ENCODE results near the gene SCARB1. TPM values are rescaled to one million over a fixed set of nuclear protein-coding genes. Genes with fewer than 3 reads are reported as not detected.

SCARB1 gene
- total RNA-seq, 4 donors from 2014 or later, result 8.3 to 24.1 (median 13.0) TPM

DNA sequence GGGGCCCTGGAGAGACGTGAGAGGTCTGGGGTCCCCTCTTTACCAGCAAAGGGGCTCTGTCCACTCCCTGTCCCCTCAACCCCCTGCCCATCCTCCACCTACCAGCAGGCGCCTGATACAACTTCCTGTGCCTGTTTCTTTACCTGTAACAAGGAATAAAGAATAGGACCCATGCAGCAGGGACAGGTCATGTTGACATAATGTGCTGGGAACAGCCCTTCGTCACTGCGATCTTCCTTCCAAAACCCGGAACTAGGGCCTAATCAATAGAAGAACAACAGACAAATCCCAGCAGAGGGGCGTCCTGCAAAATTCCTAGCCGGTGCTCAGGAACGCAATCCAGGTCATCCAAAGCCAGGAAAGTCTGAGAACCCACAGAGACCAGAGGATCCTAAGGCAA, 32.1 kb downstream of the SCARB1 start:
- no peak for TF ChIP-seq POLR2A (IDR thresholded peaks at IDR 0.05; ENCODE audit: low read depth)
- no peak for TF ChIP-seq EP300 (IDR thresholded peaks at IDR 0.05)
- TF ChIP-seq CTCF (IDR thresholded peaks at IDR 0.05), result no peak
- no peak for TF ChIP-seq POLR2AphosphoS5 (IDR thresholded peaks at IDR 0.05)
- no peak for DNase-seq (ENCODE audit: extremely low spot score)
- Histone ChIP-seq H3K4me3 (no peak overlapping the region), H3K27me3 (no peaks in the 10 kb centered on the region), H3K36me3 (no peaks in the 10 kb centered on the region), H3K4me1 (peaks cover 13 to 29% (median 19%) of the 10 kb centered on the region in 4 donors), H3K9me3 (no peaks in the 10 kb centered on the region), H3K27ac (replicated peaks in 1 of 4) (no peak overlapping the region)
- 97% methylated on average over 7 of the region's 8 CpGs for WGBS
- intact Hi-C loops (cut with DNase I), result no loop called here

- no peak overlapping the region for H3K27ac ChIP-seq (replicated peaks in 1 of 4)
- H3K36me3 ChIP-seq, result no peaks in the 10 kb centered on the region
- no peak for TF ChIP-seq CTCF (IDR thresholded peaks at IDR 0.05)
- TF ChIP-seq EP300 (IDR thresholded peaks at IDR 0.05), result no peak
- TF ChIP-seq POLR2A (IDR thresholded peaks at IDR 0.05; ENCODE audit: low read depth), result no peak
- TF ChIP-seq POLR2AphosphoS5 (IDR thresholded peaks at IDR 0.05), result no peak
- DNase-seq (ENCODE audit: extremely low spot score), result no peak
- no peaks in the 10 kb centered on the region for H3K9me3 ChIP-seq
- 98% methylated on average over 6 of the region's 6 CpGs for WGBS
- H3K4me1 ChIP-seq, result peaks cover 13 to 29% (median 19%) of the 10 kb centered on the region in 4 donors
- no peak overlapping the region for H3K4me3 ChIP-seq
- intact Hi-C loops (cut with DNase I), result no loop called here
- no peaks in the 10 kb centered on the region for H3K27me3 ChIP-seq
Observed at GRCh38 chr12:124830306-124830705, 33.4 kb downstream of the SCARB1 start.

DNA sequence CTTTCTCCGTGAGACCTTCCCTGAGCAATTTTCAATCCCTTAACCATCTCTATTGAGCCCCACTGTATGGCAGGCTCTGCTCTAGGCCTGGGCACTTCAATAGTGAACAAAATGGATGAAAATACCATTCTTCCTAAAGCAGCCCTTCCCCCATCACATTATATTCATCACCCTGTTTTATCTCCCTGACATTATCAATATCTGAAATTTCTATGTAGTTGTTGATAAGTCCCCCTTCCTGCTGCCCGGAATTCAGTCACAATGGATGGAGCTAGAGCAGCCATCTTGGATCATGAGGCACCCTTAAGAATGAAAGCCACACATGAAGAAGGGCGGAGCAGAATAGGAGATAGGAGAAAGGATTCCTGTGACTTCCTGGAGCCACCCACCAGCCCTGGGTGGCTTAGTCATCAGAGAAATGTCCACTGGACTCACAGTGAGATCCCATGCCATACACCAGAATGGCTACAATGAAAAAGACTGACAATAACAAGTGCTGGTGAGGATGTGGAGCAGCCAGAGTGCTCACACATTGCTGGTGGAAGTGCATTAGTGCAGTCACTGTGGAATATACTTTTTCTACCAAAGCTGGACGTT, 33.9 kb downstream of the SCARB1 start:
- no peaks in the 10 kb centered on the region for H3K27me3 ChIP-seq
- peaks cover 13 to 29% (median 19%) of the 10 kb centered on the region in 4 donors for H3K4me1 ChIP-seq
- TF ChIP-seq CTCF (IDR thresholded peaks at IDR 0.05) (no peak), POLR2A (IDR thresholded peaks at IDR 0.05; ENCODE audit: low read depth) (no peak), POLR2AphosphoS5 (IDR thresholded peaks at IDR 0.05) (no peak), EP300 (IDR thresholded peaks at IDR 0.05) (no peak)
- H3K36me3 ChIP-seq, result no peaks in the 10 kb centered on the region
- H3K4me3 ChIP-seq, result no peak overlapping the region
- H3K27ac ChIP-seq (replicated peaks in 1 of 4), result no peak overlapping the region
- no peaks in the 10 kb centered on the region for H3K9me3 ChIP-seq
- 97% methylated on average over 4 of the region's 4 CpGs for WGBS
- no peak for DNase-seq (ENCODE audit: extremely low spot score)
- intact Hi-C loops (cut with DNase I), result no loop called here

- intact Hi-C loops (cut with DNase I), result no loop called here
- no peaks in the 10 kb centered on the region for H3K27me3 ChIP-seq
- H3K4me1 ChIP-seq, result peaks cover 11 to 27% (median 18%) of the 10 kb centered on the region in 4 donors
- peak overlapping the region in 1 of 4 donors; percentile 11 for H3K27ac ChIP-seq (replicated peaks in 1 of 4)
- DNase-seq (ENCODE audit: extremely low spot score), result no peak
- 77% methylated on average over 9 of the region's 9 CpGs for WGBS
- H3K36me3 ChIP-seq, result no peaks in the 10 kb centered on the region
- no peak overlapping the region for H3K4me3 ChIP-seq
- H3K9me3 ChIP-seq, result no peaks in the 10 kb centered on the region
- no peak for TF ChIP-seq POLR2A (IDR thresholded peaks at IDR 0.05; ENCODE audit: low read depth)
- TF ChIP-seq POLR2AphosphoS5 (IDR thresholded peaks at IDR 0.05), result no peak
- no peak for TF ChIP-seq EP300 (IDR thresholded peaks at IDR 0.05)
- TF ChIP-seq CTCF (IDR thresholded peaks at IDR 0.05), result no peak
Observed at GRCh38 chr12:124829008-124829707, 34.5 kb downstream of the SCARB1 start.

Measured in esophagus muscularis mucosa (tissue), 4 donors.